Tibial artery (tissue), 4 donors: ENCODE data around the gene NDST3.
"Not testable (repeated sequence)": the region's sequence is repeated elsewhere in the genome, so short reads cannot be mapped to it uniquely, and the experiment has no call there.

Experiments used
- DNase-seq, 2 donors: peaks; one replicate each; pipeline ENCODE4 v3.0.0-alpha.2; 2019
- H3K27ac ChIP-seq, 2 donors: fragments of 200-600 bp; sonication (generic) in 1 of 2; 1 replicate in 1 of 2; 2 replicates in 1 of 2; pipeline ENCODE4 v1.5.1; 2018 to 2019; ENCODE audit warnings: mild to moderate bottlenecking in 1 of 2
- H3K27me3 ChIP-seq, 2 donors: fragments of 200-600 bp; sonication (generic) in 1 of 2; one replicate each; pipeline versions ENCODE4 v1.5.1 to v1.6.0; 2016 to 2019
- H3K36me3 ChIP-seq, 3 donors: fragments of 200-600 bp; sonication (generic) in 2 of 3; one replicate each; pipeline ENCODE4 v1.5.1; 2016 to 2019; ENCODE audit warnings: mild to moderate bottlenecking in 2 of 3
- H3K4me1 ChIP-seq, 4 donors: fragments of 200-600 bp; sonication (generic) in 2 of 4; 1 replicate in 3 of 4; 2 replicates in 1 of 4; pipeline ENCODE4 v1.5.1; 2016 to 2019
- H3K4me3 ChIP-seq, 2 donors: fragments of 200-600 bp; sonication (generic) in 1 of 2; 1 replicate in 1 of 2; 2 replicates in 1 of 2; pipeline ENCODE4 v1.5.1; 2018 to 2019; ENCODE audit warnings: mild to moderate bottlenecking in 2 of 2
- H3K9me3 ChIP-seq, 3 donors: fragments of 200-600 bp; sonication (generic) in 1 of 3; one replicate each; pipeline ENCODE4 v1.5.1; 2016 to 2019
- CTCF ChIP-seq, 2 experiments: fragments of 200-600 bp in 1 of 2; fragments of 450-650 bp in 1 of 2; IDR thresholded peaks; one replicate each; pipeline ENCODE4 v1.5.1; 2017 to 2019; ENCODE audit warnings: antibody characterized with exemption in 2 of 2, mild to moderate bottlenecking in 1 of 2, moderate library complexity in 1 of 2
- intact Hi-C: fragments of 100-400 bp; cut with DNase I; formaldehyde crosslinking; loops from one replicate; pipeline ENCODE4 v1.15.0; 2023; ENCODE audit warnings: low total_unique reads

The NDST3 gene

GRCh38 chr4:118286685-118287084, 252.4 kb downstream of the NDST3 start:
- Histone ChIP-seq H3K27ac (no peak overlapping the region), H3K27me3 (no peaks in the 10 kb centered on the region), H3K9me3 (no peaks in the 10 kb centered on the region), H3K36me3 (peaks cover 0 to 5% (median 0%) of the 10 kb centered on the region in 3 donors), H3K4me1 (no peaks in the 10 kb centered on the region), H3K4me3 (no peak overlapping the region)
- no peak for TF ChIP-seq CTCF (IDR thresholded peaks at IDR 0.05)
- intact Hi-C loops = no loop called here
- DNase-seq = no peak

GRCh38 chr4:118287711-118288451, 253.6 kb downstream of the NDST3 start:
- no peaks in the 10 kb centered on the region for H3K27me3 ChIP-seq
- H3K4me3 ChIP-seq = no peak overlapping the region
- H3K9me3 ChIP-seq = no peaks in the 10 kb centered on the region
- H3K36me3 ChIP-seq = no peaks in the 10 kb centered on the region
- intact Hi-C loops = no loop called here
- H3K4me1 ChIP-seq = no peaks in the 10 kb centered on the region
- no peak for TF ChIP-seq CTCF (IDR thresholded peaks at IDR 0.05)
- no peak for DNase-seq
- no peak overlapping the region for H3K27ac ChIP-seq

GRCh38 chr4:118289794-118290193, 255.5 kb downstream of the NDST3 start:
- no peak for TF ChIP-seq CTCF (IDR thresholded peaks at IDR 0.05)
- intact Hi-C loops = no loop called here
- Histone ChIP-seq H3K27me3 (no peaks in the 10 kb centered on the region), H3K27ac (no peak overlapping the region), H3K4me1 (no peaks in the 10 kb centered on the region), H3K36me3 (no peaks in the 10 kb centered on the region), H3K9me3 (no peaks in the 10 kb centered on the region), H3K4me3 (no peak overlapping the region)
- DNase-seq = no peak

GRCh38 chr4:118290951-118291350, 256.7 kb downstream of the NDST3 start:
- H3K4me1 ChIP-seq = no peaks in the 10 kb centered on the region
- intact Hi-C loops = no loop called here
- H3K36me3 ChIP-seq = no peaks in the 10 kb centered on the region
- H3K27me3 ChIP-seq = no peaks in the 10 kb centered on the region
- no peaks in the 10 kb centered on the region for H3K9me3 ChIP-seq
- no peak overlapping the region for H3K4me3 ChIP-seq
- H3K27ac ChIP-seq = no peak overlapping the region
- TF ChIP-seq CTCF (IDR thresholded peaks at IDR 0.05) = no peak
- no peak for DNase-seq

- no peaks in the 10 kb centered on the region for H3K27me3 ChIP-seq
- H3K27ac ChIP-seq = no peak overlapping the region
- intact Hi-C loops = no loop called here
- DNase-seq = no peak
- H3K36me3 ChIP-seq = no peaks in the 10 kb centered on the region
- H3K4me3 ChIP-seq = no peak overlapping the region
- no peaks in the 10 kb centered on the region for H3K9me3 ChIP-seq
- no peaks in the 10 kb centered on the region for H3K4me1 ChIP-seq
- TF ChIP-seq CTCF (IDR thresholded peaks at IDR 0.05) = no peak
These were observed 262.4 kb downstream of the NDST3 start for GRCh38 chr4:118296729-118297128.

GRCh38 chr4:118299619-118300018, 265.3 kb downstream of the NDST3 start:
- intact Hi-C loops, H3K9me3 ChIP-seq, H3K27ac ChIP-seq, DNase-seq, H3K4me3 ChIP-seq, H3K4me1 ChIP-seq, H3K27me3 ChIP-seq, H3K36me3 ChIP-seq: not testable (repeated sequence)
